ENCODE results near the gene NABP1. TPM values are rescaled to one million over a fixed set of nuclear protein-coding genes. Genes with fewer than 3 reads are reported as not detected.

The NABP1 gene
- total RNA-seq, 1 donor from 2014 or later = 48.6 TPM

DNA sequence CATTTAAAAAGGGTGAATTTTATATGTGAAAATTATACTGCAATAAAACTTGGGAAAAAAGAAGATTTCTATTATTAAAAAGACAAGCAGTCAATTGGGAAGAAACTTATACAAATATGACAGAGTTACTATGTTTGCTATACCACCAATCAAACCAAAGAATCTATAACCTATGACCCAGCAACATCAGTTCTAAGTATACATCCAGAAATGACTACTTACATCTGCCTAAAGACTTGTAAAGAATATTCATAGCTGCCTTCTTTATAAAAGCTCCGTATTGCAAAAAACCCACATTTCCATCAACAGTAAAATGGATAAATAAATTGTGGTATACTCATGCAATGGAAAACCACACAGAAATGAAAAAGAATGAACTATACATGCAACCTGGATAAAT is 32.9 kb upstream of the NABP1 start:
- Histone ChIP-seq H3K4me1 (no peaks in the 10 kb centered on the region), H3K27ac (no peak overlapping the region), H3K9me3 (no peaks in the 10 kb centered on the region), H3K36me3 (no peaks in the 10 kb centered on the region), H3K27me3 (ENCODE audit: low read depth) (no peaks in the 10 kb centered on the region), H3K4me3 (no peak overlapping the region)
- no peak for DNase-seq
- ATAC-seq = no peak
- intact Hi-C loops (cut with DNase I) = no loop called here
- TF ChIP-seq, protein P1, sequence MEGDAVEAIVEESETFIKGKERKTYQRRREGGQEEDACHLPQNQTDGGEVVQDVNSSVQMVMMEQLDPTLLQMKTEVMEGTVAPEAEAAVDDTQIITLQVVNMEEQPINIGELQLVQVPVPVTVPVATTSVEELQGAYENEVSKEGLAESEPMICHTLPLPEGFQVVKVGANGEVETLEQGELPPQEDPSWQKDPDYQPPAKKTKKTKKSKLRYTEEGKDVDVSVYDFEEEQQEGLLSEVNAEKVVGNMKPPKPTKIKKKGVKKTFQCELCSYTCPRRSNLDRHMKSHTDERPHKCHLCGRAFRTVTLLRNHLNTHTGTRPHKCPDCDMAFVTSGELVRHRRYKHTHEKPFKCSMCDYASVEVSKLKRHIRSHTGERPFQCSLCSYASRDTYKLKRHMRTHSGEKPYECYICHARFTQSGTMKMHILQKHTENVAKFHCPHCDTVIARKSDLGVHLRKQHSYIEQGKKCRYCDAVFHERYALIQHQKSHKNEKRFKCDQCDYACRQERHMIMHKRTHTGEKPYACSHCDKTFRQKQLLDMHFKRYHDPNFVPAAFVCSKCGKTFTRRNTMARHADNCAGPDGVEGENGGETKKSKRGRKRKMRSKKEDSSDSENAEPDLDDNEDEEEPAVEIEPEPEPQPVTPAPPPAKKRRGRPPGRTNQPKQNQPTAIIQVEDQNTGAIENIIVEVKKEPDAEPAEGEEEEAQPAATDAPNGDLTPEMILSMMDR (IDR thresholded peaks at IDR 0.05) = no peak

DNA sequence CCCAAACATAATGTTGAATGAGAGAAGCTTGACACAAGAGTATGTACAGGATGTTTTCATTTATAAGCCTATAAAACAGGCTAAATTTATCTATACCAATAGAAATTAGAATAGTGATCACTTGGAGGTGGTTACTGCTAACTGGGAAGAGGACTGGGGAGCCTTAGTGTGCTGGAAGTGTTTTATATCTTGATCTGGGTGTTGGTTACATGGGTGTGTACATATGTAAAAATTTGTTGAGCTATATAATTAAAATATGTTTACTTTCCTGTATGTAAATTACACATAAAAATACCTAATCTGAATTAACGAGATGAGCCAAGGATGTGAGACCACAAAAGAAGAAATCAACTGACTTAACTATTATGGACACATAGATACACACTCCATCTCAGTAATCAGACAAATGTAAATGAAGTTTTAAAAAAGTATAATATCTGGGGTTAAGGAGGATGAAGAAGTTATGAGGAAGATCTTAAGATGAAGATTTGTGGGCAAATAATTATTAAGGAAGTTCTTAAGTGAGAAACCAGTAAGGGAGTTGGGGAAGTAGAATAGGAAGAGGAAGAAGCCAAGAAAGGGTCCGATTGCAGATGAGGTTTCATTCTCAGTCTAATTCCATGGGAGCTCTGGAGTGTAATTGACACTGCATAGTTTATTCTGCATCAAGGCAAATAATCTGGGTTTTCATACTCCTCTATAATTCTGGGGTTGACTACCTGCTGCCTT is 32.3 kb upstream of the NABP1 start:
- Histone ChIP-seq H3K4me3 (no peak overlapping the region), H3K9me3 (no peaks in the 10 kb centered on the region), H3K27ac (peak overlapping the region; percentile 46), H3K36me3 (no peaks in the 10 kb centered on the region), H3K27me3 (ENCODE audit: low read depth) (no peaks in the 10 kb centered on the region), H3K4me1 (no peaks in the 10 kb centered on the region)
- intact Hi-C loops (cut with DNase I) = no loop called here
- ATAC-seq (peak in 1 of 2 donors; percentile 56), DNase-seq (no peak)
- TF ChIP-seq, protein P1 (IDR thresholded peaks at IDR 0.05) = no peak

DNA sequence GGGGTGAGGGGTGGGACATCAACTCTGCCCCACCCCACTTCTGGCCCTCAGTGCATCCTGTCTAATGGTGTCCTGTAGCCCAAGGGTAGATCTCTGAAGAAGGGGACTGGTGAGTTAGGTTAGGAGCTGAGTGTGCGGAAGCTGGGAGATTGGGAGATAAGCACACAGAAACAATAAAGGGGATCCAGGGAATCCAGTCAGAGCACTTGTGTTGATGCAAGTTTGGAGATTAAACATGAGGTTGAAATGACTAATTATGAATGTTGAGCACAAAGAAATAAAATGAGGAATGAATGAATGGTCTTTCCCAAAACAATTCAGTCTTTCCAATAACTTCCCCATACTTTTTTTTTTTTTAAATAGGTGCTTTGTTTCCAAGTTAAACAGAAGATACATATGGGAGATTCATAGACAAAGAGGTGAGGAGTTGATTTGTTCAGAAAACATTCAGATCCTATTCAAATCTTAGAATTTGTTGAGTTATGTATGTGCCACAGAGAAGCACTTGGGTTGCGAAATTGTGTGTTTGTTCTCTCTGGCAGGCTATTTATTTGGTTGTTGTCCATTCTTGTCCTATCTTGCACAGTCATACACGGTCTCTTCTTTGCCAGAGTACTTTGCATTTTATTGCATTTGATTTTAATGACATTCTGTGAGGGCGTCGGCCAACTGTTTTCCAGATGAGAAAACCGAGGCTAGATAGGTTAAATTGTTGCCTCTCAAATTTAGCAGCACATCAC is 31.6 kb upstream of the NABP1 start:
- ATAC-seq (no peak), DNase-seq (no peak)
- H3K4me1 ChIP-seq = no peaks in the 10 kb centered on the region
- TF ChIP-seq, protein P1 (IDR thresholded peaks at IDR 0.05) = no peak
- H3K27me3 ChIP-seq (ENCODE audit: low read depth) = no peaks in the 10 kb centered on the region
- intact Hi-C loops (cut with DNase I) = no loop called here
- H3K36me3 ChIP-seq = no peaks in the 10 kb centered on the region
- H3K27ac ChIP-seq = peak overlapping the region; percentile 46
- no peak overlapping the region for H3K4me3 ChIP-seq
- H3K9me3 ChIP-seq = no peaks in the 10 kb centered on the region

DNA sequence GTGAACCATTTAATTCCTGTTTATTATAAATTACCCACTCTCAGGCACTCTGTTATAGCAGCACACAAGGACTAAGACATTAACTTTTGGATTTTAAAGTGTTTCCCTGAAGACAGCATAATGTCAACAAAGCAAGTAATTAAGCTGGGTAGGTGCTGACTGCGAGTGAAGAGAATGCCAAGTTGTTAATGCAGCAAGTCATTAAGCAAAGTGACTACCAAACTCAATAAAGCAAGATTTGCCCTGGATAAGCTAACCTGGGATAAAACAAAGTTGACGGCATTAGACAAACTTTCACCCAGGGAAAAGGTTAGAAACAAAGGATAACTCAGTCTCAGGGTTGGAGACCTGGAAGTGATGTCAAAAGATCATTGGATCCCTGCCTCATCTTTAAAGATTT is 28.4 kb upstream of the NABP1 start:
- intact Hi-C loops (cut with DNase I) = no loop called here
- no peak for ATAC-seq

DNA sequence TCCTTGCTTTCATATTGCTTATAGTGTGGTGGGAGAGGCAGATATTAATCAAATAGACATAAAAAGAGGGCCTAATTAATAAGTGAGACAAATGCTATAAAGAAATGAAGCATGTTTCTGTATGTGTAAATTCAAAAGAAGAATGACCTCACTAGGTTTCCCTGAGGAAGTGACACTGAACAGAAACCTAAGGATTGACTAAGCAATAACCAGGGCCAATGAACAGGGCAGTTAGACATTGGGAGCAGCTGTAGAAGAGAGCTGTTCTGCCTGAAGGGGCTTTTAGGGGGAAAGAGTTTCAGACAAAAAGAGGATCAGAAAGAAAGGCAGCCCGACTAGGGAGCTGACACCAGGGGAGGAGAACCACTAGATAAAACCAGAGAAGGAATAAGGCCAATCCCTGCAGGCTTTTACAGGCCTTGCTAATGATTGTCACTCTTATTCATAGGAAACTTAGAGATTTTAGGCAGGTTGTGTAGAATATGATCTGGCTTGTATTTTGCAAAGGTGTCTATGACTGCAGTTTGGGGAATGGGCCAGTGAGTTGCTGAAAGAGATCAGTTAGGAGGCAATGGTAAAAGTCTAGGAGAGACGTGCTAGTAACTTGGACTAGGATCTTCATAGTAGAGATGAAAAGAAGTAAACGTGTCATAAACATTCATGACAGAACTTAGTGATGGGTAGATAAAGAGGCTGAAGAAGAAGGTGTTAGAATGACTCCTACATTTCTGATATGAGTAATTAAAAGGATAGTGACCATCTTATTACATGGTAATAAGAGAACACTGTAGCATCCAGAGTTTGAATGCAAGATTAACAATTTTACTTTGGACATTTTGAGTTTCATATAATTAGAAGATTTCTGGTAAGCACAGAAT is 26.8 kb upstream of the NABP1 start:
- DNase-seq (no peak), ATAC-seq (no peak)
- Histone ChIP-seq H3K4me1 (no peaks in the 10 kb centered on the region), H3K27ac (no peak overlapping the region), H3K36me3 (no peaks in the 10 kb centered on the region), H3K27me3 (ENCODE audit: low read depth) (no peaks in the 10 kb centered on the region), H3K9me3 (no peaks in the 10 kb centered on the region), H3K4me3 (no peak overlapping the region)
- intact Hi-C loops (cut with DNase I) = no loop called here
- TF ChIP-seq, protein P1 (IDR thresholded peaks at IDR 0.05) = no peak

More for the DNA sequence above, 28.4 kb upstream of the NABP1 start:
- no peaks in the 10 kb centered on the region for H3K27me3 ChIP-seq (ENCODE audit: low read depth)
- H3K27ac ChIP-seq = no peak overlapping the region
- no peaks in the 10 kb centered on the region for H3K9me3 ChIP-seq
- H3K4me1 ChIP-seq = no peaks in the 10 kb centered on the region
- DNase-seq = no peak
- no peaks in the 10 kb centered on the region for H3K36me3 ChIP-seq
- TF ChIP-seq, protein P1 (IDR thresholded peaks at IDR 0.05) = no peak
- no peak overlapping the region for H3K4me3 ChIP-seq

All from lower lobe of right lung (tissue), 2 donors.